ENCODE measurements around the gene RND2. TPM values are rescaled to one million over a fixed set of nuclear protein-coding genes. Genes with fewer than 3 reads are reported as not detected.
A peak's percentile ranks its signal among the peaks of the same experiment; 100 is the strongest.
"Not testable (repeated sequence)": the region's sequence is repeated elsewhere in the genome, so short reads cannot be mapped to it uniquely, and the experiment has no call there.

The RND2 gene
- not detected for total RNA-seq
- polyA plus RNA-seq, result under 1 TPM in 3 of 4 donors, not detected in 1; 0.05 to 0.18 (median 0.08) TPM

- Mint-ChIP-seq H3K27ac (peak within 1 kb of the TSS; percentile 76 to 95 (median 93)), H3K27me3 (no peaks in the 10 kb centered on the region), H3K9me3 (peaks cover 0 to 1% (median 0%) of the 10 kb centered on the region in 7 donors), H3K4me1 (peaks cover 0 to 31% (median 7%) of the 10 kb centered on the region in 4 donors), H3K36me3 (no peaks in the 10 kb centered on the region), H3K4me3 (peak within 1 kb of the TSS; percentile 84 to 98 (median 92))
- H3K27me3 ChIP-seq (ENCODE audit: control insufficient read depth, insufficient read depth, low read length), result no peaks in the 10 kb centered on the region
- H3K4me3 ChIP-seq (ENCODE audit: low read depth, low read length), result peak within 1 kb of the TSS; percentile 70
- no peaks in the 10 kb centered on the region for H3K9me3 ChIP-seq (ENCODE audit: control insufficient read depth in 2 of 2, low read length in 2 of 2)
- peaks cover 23% of the 10 kb centered on the region for H3K4me1 ChIP-seq (ENCODE audit: control insufficient read depth, insufficient read depth, low read length, poor library complexity, severe bottlenecking)
- peak within 1 kb of the TSS; percentile 51 for H3K27ac ChIP-seq (ENCODE audit: insufficient read depth, low read length, poor library complexity, severe bottlenecking)
- no peaks in the 10 kb centered on the region for H3K36me3 ChIP-seq (ENCODE audit: control insufficient read depth, insufficient read depth, low read length)
- DNase-seq, result peak; percentile 70 to 81 (median 75)
- peak; percentile 55 to 64 for ATAC-seq (ENCODE audit: low read depth in 2 of 2)
Measured at GRCh38 chr17:43024407-43025289, at the start of gene RND2. Gene RND2 (plus strand): TSS chr17:43025231. CDS start chr17:43025348, 117 bp downstream.

GRCh38 chr17:42975265-42975664 is 49.8 kb upstream of the RND2 start:
- Mint-ChIP-seq H3K27ac (no peak overlapping the region), H3K4me1 (peaks cover 0 to 12% (median 9%) of the 10 kb centered on the region in 4 donors), H3K27me3 (peaks cover 2% of the 10 kb centered on the region), H3K4me3 (peak overlapping the region in 2 of 4 donors; percentile 65 to 82), H3K36me3 (no peaks in the 10 kb centered on the region), H3K9me3 (peaks cover 0 to 2% (median 0%) of the 10 kb centered on the region in 7 donors)
- Histone ChIP-seq H3K27ac (ENCODE audit: insufficient read depth, low read length, poor library complexity, severe bottlenecking) (no peak overlapping the region), H3K4me3 (ENCODE audit: low read depth, low read length) (no peak overlapping the region), H3K27me3 (ENCODE audit: control insufficient read depth, insufficient read depth, low read length) (no peaks in the 10 kb centered on the region), H3K4me1 (ENCODE audit: control insufficient read depth, insufficient read depth, low read length, poor library complexity, severe bottlenecking) (peaks cover 6% of the 10 kb centered on the region), H3K36me3 (ENCODE audit: control insufficient read depth, insufficient read depth, low read length) (no peaks in the 10 kb centered on the region), H3K9me3 (ENCODE audit: control insufficient read depth in 2 of 2, low read length in 2 of 2) (no peaks in the 10 kb centered on the region)
- ATAC-seq (ENCODE audit: low read depth in 2 of 2), result no peak
- DNase-seq, result no peak

- peaks cover 0 to 16% (median 11%) of the 10 kb centered on the region in 4 donors for H3K4me1 Mint-ChIP-seq
- not testable (repeated sequence) for H3K9me3 Mint-ChIP-seq; H3K27me3 ChIP-seq (ENCODE audit: control insufficient read depth, insufficient read depth, low read length); H3K27ac ChIP-seq (ENCODE audit: insufficient read depth, low read length, poor library complexity, severe bottlenecking); H3K27ac Mint-ChIP-seq; H3K9me3 ChIP-seq (ENCODE audit: control insufficient read depth in 2 of 2, low read length in 2 of 2); ATAC-seq (ENCODE audit: low read depth in 2 of 2); H3K27me3 Mint-ChIP-seq; DNase-seq; H3K4me3 ChIP-seq (ENCODE audit: low read depth, low read length); H3K4me1 ChIP-seq (ENCODE audit: control insufficient read depth, insufficient read depth, low read length, poor library complexity, severe bottlenecking); H3K36me3 ChIP-seq (ENCODE audit: control insufficient read depth, insufficient read depth, low read length); H3K36me3 Mint-ChIP-seq
- H3K4me3 Mint-ChIP-seq, result peak overlapping the region in 1 of 4 donors; percentile 65
Measured at GRCh38 chr17:42975701-42976100, 49.3 kb upstream of the RND2 start.

GRCh38 chr17:42979511-42980273 is 45.3 kb upstream of the RND2 start, which contains the start of gene PTGES3L:
Gene PTGES3L (minus strand): TSS chr17:42980080. CDS start chr17:42980053, 27 bp downstream.
- no peaks in the 10 kb centered on the region for H3K36me3 Mint-ChIP-seq
- peaks cover 0 to 2% (median 0%) of the 10 kb centered on the region in 7 donors for H3K9me3 Mint-ChIP-seq
- no peaks in the 10 kb centered on the region for H3K36me3 ChIP-seq (ENCODE audit: control insufficient read depth, insufficient read depth, low read length)
- DNase-seq, result peak in 1 of 3 donors; percentile 19
- peak within 1 kb of the TSS; percentile 97 to 100 (median 98) for H3K4me3 Mint-ChIP-seq
- H3K4me1 Mint-ChIP-seq, result peaks cover 7 to 40% (median 28%) of the 10 kb centered on the region in 4 donors
- H3K27ac Mint-ChIP-seq, result peak within 1 kb of the TSS; percentile 97 to 98 (median 97)
- H3K9me3 ChIP-seq (ENCODE audit: control insufficient read depth in 2 of 2, low read length in 2 of 2), result no peaks in the 10 kb centered on the region
- peaks cover 4% of the 10 kb centered on the region for H3K27me3 Mint-ChIP-seq
- peak within 1 kb of the TSS; percentile 88 for H3K4me3 ChIP-seq (ENCODE audit: low read depth, low read length)
- no peaks in the 10 kb centered on the region for H3K27me3 ChIP-seq (ENCODE audit: control insufficient read depth, insufficient read depth, low read length)
- H3K4me1 ChIP-seq (ENCODE audit: control insufficient read depth, insufficient read depth, low read length, poor library complexity, severe bottlenecking), result peaks cover 21% of the 10 kb centered on the region
- peak; percentile 9 to 16 for ATAC-seq (ENCODE audit: low read depth in 2 of 2)
- peak within 1 kb of the TSS; percentile 85 for H3K27ac ChIP-seq (ENCODE audit: insufficient read depth, low read length, poor library complexity, severe bottlenecking)

- Mint-ChIP-seq H3K27ac (peak within 1 kb of the TSS; percentile 97 to 98 (median 97)), H3K4me3 (peak within 1 kb of the TSS; percentile 97 to 100 (median 98)), H3K9me3 (peaks cover 0 to 2% (median 0%) of the 10 kb centered on the region in 7 donors), H3K27me3 (peaks cover 4% of the 10 kb centered on the region), H3K36me3 (peaks cover 3% of the 10 kb centered on the region), H3K4me1 (peaks cover 11 to 44% (median 28%) of the 10 kb centered on the region in 4 donors)
- Histone ChIP-seq H3K4me3 (ENCODE audit: low read depth, low read length) (peak within 1 kb of the TSS; percentile 88), H3K36me3 (ENCODE audit: control insufficient read depth, insufficient read depth, low read length) (no peaks in the 10 kb centered on the region), H3K27ac (ENCODE audit: insufficient read depth, low read length, poor library complexity, severe bottlenecking) (peak within 1 kb of the TSS; percentile 85), H3K4me1 (ENCODE audit: control insufficient read depth, insufficient read depth, low read length, poor library complexity, severe bottlenecking) (peaks cover 21% of the 10 kb centered on the region), H3K27me3 (ENCODE audit: control insufficient read depth, insufficient read depth, low read length) (no peaks in the 10 kb centered on the region), H3K9me3 (ENCODE audit: control insufficient read depth in 2 of 2, low read length in 2 of 2) (no peaks in the 10 kb centered on the region)
- DNase-seq (peak; percentile 86 to 91 (median 88)), ATAC-seq (ENCODE audit: low read depth in 2 of 2) (peak; percentile 79)
Measured at GRCh38 chr17:42980274-42980765, 44.7 kb upstream of the RND2 start, which contains the start of gene RUNDC1. Gene RUNDC1 (plus strand): TSS chr17:42980565. CDS start chr17:42980577, 12 bp downstream.

- Histone ChIP-seq H3K27ac (ENCODE audit: insufficient read depth, low read length, poor library complexity, severe bottlenecking) (peak overlapping the region; percentile 85), H3K4me1 (ENCODE audit: control insufficient read depth, insufficient read depth, low read length, poor library complexity, severe bottlenecking) (peaks cover 21% of the 10 kb centered on the region), H3K36me3 (ENCODE audit: control insufficient read depth, insufficient read depth, low read length) (peaks cover 4% of the 10 kb centered on the region), H3K4me3 (ENCODE audit: low read depth, low read length) (peak overlapping the region; percentile 88), H3K9me3 (ENCODE audit: control insufficient read depth in 2 of 2, low read length in 2 of 2) (no peaks in the 10 kb centered on the region), H3K27me3 (ENCODE audit: control insufficient read depth, insufficient read depth, low read length) (no peaks in the 10 kb centered on the region)
- DNase-seq, result peak; percentile 49 to 78 (median 63)
- Mint-ChIP-seq H3K27me3 (peaks cover 4% of the 10 kb centered on the region), H3K36me3 (peaks cover 3% of the 10 kb centered on the region), H3K9me3 (peaks cover 0 to 2% (median 0%) of the 10 kb centered on the region in 7 donors), H3K27ac (peak overlapping the region; percentile 92 to 98 (median 97)), H3K4me3 (peak overlapping the region; percentile 97 to 99 (median 97)), H3K4me1 (peaks cover 11 to 49% (median 28%) of the 10 kb centered on the region in 4 donors)
- ATAC-seq (ENCODE audit: low read depth in 2 of 2), result peak; percentile 70 to 72
Measured at GRCh38 chr17:42980766-42981397, 44.1 kb upstream of the RND2 start.

GRCh38 chr17:42982266-42982665 is 42.8 kb upstream of the RND2 start:
- DNase-seq (no peak), ATAC-seq (ENCODE audit: low read depth in 2 of 2) (no peak)
- Mint-ChIP-seq H3K9me3 (no peaks in the 10 kb centered on the region), H3K27ac (no peak overlapping the region), H3K4me3 (peak overlapping the region; percentile 97 to 99 (median 97)), H3K4me1 (peaks cover 11 to 49% (median 28%) of the 10 kb centered on the region in 4 donors), H3K36me3 (peaks cover 3% of the 10 kb centered on the region), H3K27me3 (peaks cover 4% of the 10 kb centered on the region)
- Histone ChIP-seq H3K4me3 (ENCODE audit: low read depth, low read length) (no peak overlapping the region), H3K36me3 (ENCODE audit: control insufficient read depth, insufficient read depth, low read length) (peaks cover 14% of the 10 kb centered on the region), H3K27ac (ENCODE audit: insufficient read depth, low read length, poor library complexity, severe bottlenecking) (no peak overlapping the region), H3K27me3 (ENCODE audit: control insufficient read depth, insufficient read depth, low read length) (no peaks in the 10 kb centered on the region), H3K9me3 (ENCODE audit: control insufficient read depth in 2 of 2, low read length in 2 of 2) (no peaks in the 10 kb centered on the region), H3K4me1 (ENCODE audit: control insufficient read depth, insufficient read depth, low read length, poor library complexity, severe bottlenecking) (peaks cover 21% of the 10 kb centered on the region)

Measured in CD4-positive, CD25-positive, alpha-beta regulatory T cell (primary cell).